ENCODE results near the gene PRMT5. TPM values are rescaled to one million over a fixed set of nuclear protein-coding genes. Genes with fewer than 3 reads are reported as not detected.
"Not testable (repeated sequence)": the region's sequence is repeated elsewhere in the genome, so short reads cannot be mapped to it uniquely, and the experiment has no call there.

Gene PRMT5
- total RNA-seq, 1 donor from 2014 or later, result 59.0 TPM

- no peaks in the 10 kb centered on the region for H3K27me3 ChIP-seq (ENCODE audit: low read depth)
- peaks cover 47% of the 10 kb centered on the region for H3K4me1 ChIP-seq
- H3K9me3 ChIP-seq (replicated peaks), result no peaks in the 10 kb centered on the region
- H3K36me3 ChIP-seq, result peaks cover 34% of the 10 kb centered on the region
- DNase-seq, result peak; percentile 100
- peak within 1 kb of the TSS; percentile 71 for H3K4me3 ChIP-seq
- TF ChIP-seq, protein P1, sequence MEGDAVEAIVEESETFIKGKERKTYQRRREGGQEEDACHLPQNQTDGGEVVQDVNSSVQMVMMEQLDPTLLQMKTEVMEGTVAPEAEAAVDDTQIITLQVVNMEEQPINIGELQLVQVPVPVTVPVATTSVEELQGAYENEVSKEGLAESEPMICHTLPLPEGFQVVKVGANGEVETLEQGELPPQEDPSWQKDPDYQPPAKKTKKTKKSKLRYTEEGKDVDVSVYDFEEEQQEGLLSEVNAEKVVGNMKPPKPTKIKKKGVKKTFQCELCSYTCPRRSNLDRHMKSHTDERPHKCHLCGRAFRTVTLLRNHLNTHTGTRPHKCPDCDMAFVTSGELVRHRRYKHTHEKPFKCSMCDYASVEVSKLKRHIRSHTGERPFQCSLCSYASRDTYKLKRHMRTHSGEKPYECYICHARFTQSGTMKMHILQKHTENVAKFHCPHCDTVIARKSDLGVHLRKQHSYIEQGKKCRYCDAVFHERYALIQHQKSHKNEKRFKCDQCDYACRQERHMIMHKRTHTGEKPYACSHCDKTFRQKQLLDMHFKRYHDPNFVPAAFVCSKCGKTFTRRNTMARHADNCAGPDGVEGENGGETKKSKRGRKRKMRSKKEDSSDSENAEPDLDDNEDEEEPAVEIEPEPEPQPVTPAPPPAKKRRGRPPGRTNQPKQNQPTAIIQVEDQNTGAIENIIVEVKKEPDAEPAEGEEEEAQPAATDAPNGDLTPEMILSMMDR (IDR thresholded peaks at IDR 0.05; ENCODE audit: borderline replicate concordance), result no peak
- H3K27ac ChIP-seq (replicated peaks), result peak within 1 kb of the TSS; percentile 95
- intact Hi-C loops (cut with micrococcal nuclease), result no loop called here
Observed at GRCh38 chr14:22918804-22919600, 10.2 kb downstream of the PRMT5 start, which contains the start of gene RBM23. RBM23 (minus strand) TSS chr14:22919149.

DNA sequence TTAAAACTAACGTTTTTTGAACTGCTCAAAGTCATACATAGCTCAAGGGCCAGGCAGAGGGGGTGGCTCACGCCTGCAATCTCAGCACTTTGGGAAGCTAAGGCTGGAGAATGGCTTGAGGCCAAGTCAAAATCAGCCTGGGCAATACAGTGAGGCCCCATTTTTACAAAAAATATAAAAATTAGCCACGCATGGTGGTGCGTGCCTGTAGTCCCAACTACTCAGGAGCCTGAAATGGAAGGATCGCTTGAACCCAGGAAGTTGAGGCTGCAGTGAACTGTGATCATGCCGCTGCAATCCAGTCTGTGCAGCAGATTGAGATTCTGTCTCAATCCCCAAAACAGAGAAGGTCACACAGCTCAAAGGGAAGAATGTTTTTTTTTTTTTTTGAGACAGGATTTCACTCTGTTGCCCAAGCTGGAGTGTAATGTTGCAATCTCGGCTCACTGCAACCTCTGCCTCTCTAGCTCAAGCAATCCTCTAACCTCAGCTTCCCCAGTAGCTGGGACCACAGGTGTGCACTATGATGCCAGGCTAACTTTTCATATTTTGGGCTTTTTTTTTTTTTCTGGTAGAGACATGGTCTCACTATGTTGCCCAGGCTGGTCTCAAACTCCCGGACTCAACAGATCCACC, 13.2 kb downstream of the PRMT5 start:
- H3K36me3 ChIP-seq, result peaks cover 18% of the 10 kb centered on the region
- TF ChIP-seq, protein P1 (IDR thresholded peaks at IDR 0.05; ENCODE audit: borderline replicate concordance), result no peak
- no peaks in the 10 kb centered on the region for H3K27me3 ChIP-seq (ENCODE audit: low read depth)
- no peaks in the 10 kb centered on the region for H3K9me3 ChIP-seq (replicated peaks)
- DNase-seq, result no peak
- peaks cover 55% of the 10 kb centered on the region for H3K4me1 ChIP-seq
- peak overlapping the region; percentile 0 for H3K27ac ChIP-seq (replicated peaks)
- no peak overlapping the region for H3K4me3 ChIP-seq
- intact Hi-C loops (cut with micrococcal nuclease), result no loop called here

- intact Hi-C loops (cut with micrococcal nuclease); DNase-seq; H3K9me3 ChIP-seq (replicated peaks); H3K27ac ChIP-seq (replicated peaks); H3K4me3 ChIP-seq; H3K27me3 ChIP-seq (ENCODE audit: low read depth): not testable (repeated sequence)
- Histone ChIP-seq H3K4me1 (peaks cover 56% of the 10 kb centered on the region), H3K36me3 (peaks cover 26% of the 10 kb centered on the region)
Observed at GRCh38 chr14:22914836-22915235, 14.3 kb downstream of the PRMT5 start.

GRCh38 chr14:22910916-22911315, 18.3 kb downstream of the PRMT5 start:
- Histone ChIP-seq H3K27me3 (ENCODE audit: low read depth) (no peaks in the 10 kb centered on the region), H3K36me3 (peaks cover 61% of the 10 kb centered on the region), H3K9me3 (replicated peaks) (no peaks in the 10 kb centered on the region), H3K27ac (replicated peaks) (no peak overlapping the region), H3K4me1 (peaks cover 30% of the 10 kb centered on the region), H3K4me3 (no peak overlapping the region)
- no peak for DNase-seq
- intact Hi-C loops (cut with micrococcal nuclease), result no loop called here
- TF ChIP-seq, protein P1 (IDR thresholded peaks at IDR 0.05; ENCODE audit: borderline replicate concordance), result no peak

DNA sequence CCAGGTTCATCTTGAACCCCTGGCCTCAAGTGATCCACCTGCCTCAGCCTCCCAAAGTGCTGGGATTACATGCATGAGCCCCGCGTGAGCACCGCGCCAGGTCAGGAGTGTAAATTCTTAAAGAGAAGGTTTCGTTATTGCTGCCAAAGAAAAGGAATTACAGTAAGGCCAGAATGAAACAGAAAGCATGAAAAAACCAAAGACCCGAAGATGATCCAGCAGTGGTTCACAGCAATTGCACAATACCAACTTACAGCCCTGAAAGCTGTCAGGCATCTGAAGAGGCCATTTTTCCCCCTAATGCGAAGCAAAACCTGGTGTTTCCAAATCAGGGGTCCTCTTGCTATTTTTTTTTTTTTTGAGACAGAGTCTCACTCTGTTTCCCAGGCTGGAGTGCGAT, 20.6 kb downstream of the PRMT5 start:
- intact Hi-C loops (cut with micrococcal nuclease), result no loop called here
- no peak overlapping the region for H3K27ac ChIP-seq (replicated peaks)

More for the DNA sequence above, 20.6 kb downstream of the PRMT5 start:
- peaks cover 31% of the 10 kb centered on the region for H3K4me1 ChIP-seq
- no peaks in the 10 kb centered on the region for H3K27me3 ChIP-seq (ENCODE audit: low read depth)
- H3K9me3 ChIP-seq (replicated peaks), result no peaks in the 10 kb centered on the region
- peaks cover 84% of the 10 kb centered on the region for H3K36me3 ChIP-seq
- DNase-seq, result no peak
- TF ChIP-seq, protein P1 (IDR thresholded peaks at IDR 0.05; ENCODE audit: borderline replicate concordance), result no peak
- no peak overlapping the region for H3K4me3 ChIP-seq

Data from left ventricle myocardium inferior (tissue), 1 donor.